Fibroblast of pulmonary artery (primary cell): Measurements from ENCODE around the gene SCAMP3.

Experiments used
- DNase-seq: peaks from one replicate; pipeline ENCODE4 v3.0.0-alpha.2; 2010; ENCODE audit warnings: low read depth
- H3K4me3 ChIP-seq: replicated peaks from 2 replicates; pipeline ENCODE4 v1.5.1; 2011; ENCODE audit warnings: low read depth, mild to moderate bottlenecking, control low read depth, low read length, moderate library complexity
- TF ChIP-seq, protein P1 (sequence below): IDR thresholded peaks from 2 replicates; pipeline ENCODE4 v1.5.1; 2011; ENCODE audit warnings: mild to moderate bottlenecking, control low read depth, low read length, inconsistent platforms; ENCODE audit errors: missing control alignments

SCAMP3 gene

GRCh38 chr1:155301342-155301841 is 39.2 kb upstream of the SCAMP3 start, which contains the start of gene PKLR:
Gene PKLR (minus strand): TSS chr1:155301438. CDS start chr1:155301395, 43 bp downstream.
- H3K4me3 ChIP-seq: no peak within 1 kb of the TSS

GRCh38 chr1:155300553-155301329 is 38.6 kb upstream of the SCAMP3 start:
- H3K4me3 ChIP-seq: no peak overlapping the region

More at GRCh38 chr1:155301342-155301841, 39.2 kb upstream of the SCAMP3 start, which contains the start of gene PKLR:
- no peak for DNase-seq
- TF ChIP-seq, protein P1, sequence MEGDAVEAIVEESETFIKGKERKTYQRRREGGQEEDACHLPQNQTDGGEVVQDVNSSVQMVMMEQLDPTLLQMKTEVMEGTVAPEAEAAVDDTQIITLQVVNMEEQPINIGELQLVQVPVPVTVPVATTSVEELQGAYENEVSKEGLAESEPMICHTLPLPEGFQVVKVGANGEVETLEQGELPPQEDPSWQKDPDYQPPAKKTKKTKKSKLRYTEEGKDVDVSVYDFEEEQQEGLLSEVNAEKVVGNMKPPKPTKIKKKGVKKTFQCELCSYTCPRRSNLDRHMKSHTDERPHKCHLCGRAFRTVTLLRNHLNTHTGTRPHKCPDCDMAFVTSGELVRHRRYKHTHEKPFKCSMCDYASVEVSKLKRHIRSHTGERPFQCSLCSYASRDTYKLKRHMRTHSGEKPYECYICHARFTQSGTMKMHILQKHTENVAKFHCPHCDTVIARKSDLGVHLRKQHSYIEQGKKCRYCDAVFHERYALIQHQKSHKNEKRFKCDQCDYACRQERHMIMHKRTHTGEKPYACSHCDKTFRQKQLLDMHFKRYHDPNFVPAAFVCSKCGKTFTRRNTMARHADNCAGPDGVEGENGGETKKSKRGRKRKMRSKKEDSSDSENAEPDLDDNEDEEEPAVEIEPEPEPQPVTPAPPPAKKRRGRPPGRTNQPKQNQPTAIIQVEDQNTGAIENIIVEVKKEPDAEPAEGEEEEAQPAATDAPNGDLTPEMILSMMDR: no peak

GRCh38 chr1:155300024-155300423 is 37.9 kb upstream of the SCAMP3 start:
- no peak overlapping the region for H3K4me3 ChIP-seq
- TF ChIP-seq, protein P1: no peak
- DNase-seq: no peak

More at GRCh38 chr1:155300553-155301329, 38.6 kb upstream of the SCAMP3 start:
- TF ChIP-seq, protein P1: no peak
- no peak for DNase-seq

GRCh38 chr1:155297384-155297783 is 35.2 kb upstream of the SCAMP3 start:
- DNase-seq: no peak
- H3K4me3 ChIP-seq: no peak overlapping the region
- TF ChIP-seq, protein P1: no peak

- no peak overlapping the region for H3K4me3 ChIP-seq
- DNase-seq: no peak
- TF ChIP-seq, protein P1: no peak
These were observed 34.5 kb upstream of the SCAMP3 start for GRCh38 chr1:155296661-155297060.

- TF ChIP-seq, protein P1: no peak
- no peak for DNase-seq
- H3K4me3 ChIP-seq: no peak overlapping the region
These were observed 33.7 kb upstream of the SCAMP3 start for GRCh38 chr1:155295942-155296267.
